Neural progenitor cell (in vitro differentiated cells): ENCODE results near the gene TMEM131L. TPM values are rescaled to one million over a fixed set of nuclear protein-coding genes. Genes with fewer than 3 reads are reported as not detected.

Experiments used
- DNase-seq: peaks from one replicate; pipeline ENCODE4 v3.0.0-alpha.2; 2016; ENCODE audit warnings: low spot score
- H2AFZ ChIP-seq: fragments of 200-600 bp; sonication (generic); replicated peaks from 2 replicates; pipeline ENCODE4 v1.6.1; 2016; ENCODE audit warnings: antibody characterized with exemption
- H3F3A ChIP-seq: fragments of 200-600 bp; sonication (generic); 2 replicates; pipeline ENCODE4 v1.6.1; 2016; ENCODE audit warnings: antibody characterized with exemption, low read depth
- H3K27ac ChIP-seq: fragments of 200-600 bp; sonication (generic); 2 replicates; pipeline ENCODE4 v1.5.1; 2016; ENCODE audit warnings: mild to moderate bottlenecking
- H3K27me3 ChIP-seq: fragments of 200-600 bp; sonication (generic); 2 replicates; pipeline ENCODE4 v1.6.1; 2016; ENCODE audit warnings: mild to moderate bottlenecking, moderate library complexity
- H3K36me3 ChIP-seq: fragments of 200-600 bp; sonication (generic); 2 replicates; pipeline ENCODE4 v1.5.1; 2016
- H3K4me1 ChIP-seq: fragments of 200-600 bp; sonication (generic); 2 replicates; pipeline ENCODE4 v1.6.1; 2016; ENCODE audit warnings: mixed run types
- H3K4me2 ChIP-seq: fragments of 200-600 bp; sonication (generic); 2 replicates; pipeline ENCODE4 v1.6.1; 2016
- H3K4me3 ChIP-seq: fragments of 200-600 bp; sonication (generic); 2 replicates; pipeline ENCODE4 v1.5.1; 2016
- H3K79me2 ChIP-seq: fragments of 200-600 bp; sonication (generic); 2 replicates; pipeline ENCODE4 v1.6.1; 2016; ENCODE audit warnings: low read depth
- H3K9ac ChIP-seq: fragments of 200-600 bp; sonication (generic); 2 replicates; pipeline ENCODE4 v1.6.1; 2016
- H3K9me3 ChIP-seq: fragments of 200-600 bp; sonication (generic); 2 replicates; pipeline ENCODE4 v1.5.1; 2016; ENCODE audit warnings: low read depth
- H4K20me1 ChIP-seq: fragments of 200-600 bp; sonication (generic); 2 replicates; pipeline ENCODE4 v1.6.1; 2016; ENCODE audit warnings: low read depth
- H3K27ac Mint-ChIP-seq: 3 replicates; pipeline ENCODE4 v1.8.0; 2021; ENCODE audit warnings: mixed read lengths
- H3K27me3 Mint-ChIP-seq: 2 replicates; pipeline ENCODE4 v1.8.0; 2022; ENCODE audit warnings: low read depth, mild to moderate bottlenecking, inconsistent platforms, moderate library complexity, mixed read lengths; ENCODE audit not compliant: insufficient read depth
- H3K36me3 Mint-ChIP-seq: 3 replicates; pipeline ENCODE4 v1.8.0; 2021; ENCODE audit warnings: mixed read lengths
- H3K4me1 Mint-ChIP-seq: 3 replicates; pipeline ENCODE4 v1.8.0; 2021; ENCODE audit warnings: mixed read lengths
- H3K4me3 Mint-ChIP-seq: 3 replicates; pipeline ENCODE4 v1.8.0; 2021; ENCODE audit warnings: mild to moderate bottlenecking, moderate library complexity, mixed read lengths
- H3K9me3 Mint-ChIP-seq: 3 replicates; pipeline ENCODE4 v1.8.0; 2020; ENCODE audit warnings: mixed read lengths
- EZH2 ChIP-seq: fragments of 200-600 bp; sonication (generic); IDR thresholded peaks from 2 replicates; pipeline ENCODE4 v1.6.1; 2017; ENCODE audit warnings: antibody characterized with exemption, mild to moderate bottlenecking, moderate library complexity
- EZH2phosphoT487 ChIP-seq: fragments of 200-600 bp; sonication (generic); IDR thresholded peaks from 2 replicates; pipeline ENCODE4 v1.6.1; 2017; ENCODE audit warnings: antibody characterized with exemption
- total RNA-seq: library from RNA; depleted of rRNA; stranded (reverse); fragments of >200 nt; gene quantifications from 2 replicates; pipeline ENCODE4 v1.2.3, GENCODE V29; 2015; ENCODE audit warnings: low replicate concordance
- TF ChIP-seq, protein P1 (sequence below): fragments of 200-600 bp; sonication (generic); IDR thresholded peaks from 2 replicates; pipeline ENCODE4 v1.5.1; 2017; ENCODE audit warnings: antibody characterized with exemption, mild to moderate bottlenecking

Gene TMEM131L
- total RNA-seq, 1 donor from 2014 or later: 14.8 TPM

DNA sequence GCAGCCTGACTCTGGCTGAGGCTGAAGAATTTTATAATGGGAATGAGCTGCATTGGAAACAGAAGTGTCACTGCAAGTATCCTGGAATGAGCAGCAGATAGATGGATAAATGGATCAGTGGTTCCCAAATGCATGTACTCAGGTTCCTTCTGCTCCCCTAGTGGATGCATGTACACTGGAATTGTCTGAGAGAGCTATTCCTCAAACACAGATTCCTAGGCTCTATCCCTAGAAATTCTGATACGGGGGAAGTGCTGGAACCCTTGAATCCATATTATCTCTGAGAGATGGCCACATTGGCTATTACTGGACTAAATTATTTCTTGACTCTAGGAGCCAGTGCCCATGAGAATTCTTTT lies 64.8 kb downstream of the TMEM131L start:
- Histone ChIP-seq H2AFZ (no peak overlapping the region), H3K36me3 (no peaks in the 10 kb centered on the region), H3K27me3 (no peaks in the 10 kb centered on the region), H3K4me1 (peaks cover 19% of the 10 kb centered on the region), H3K27ac (no peak overlapping the region), H3K4me2 (no peak overlapping the region), H3K79me2 (peaks cover 5% of the 10 kb centered on the region), H3K9me3 (no peaks in the 10 kb centered on the region), H3F3A (peaks cover 4% of the 10 kb centered on the region), H3K9ac (no peak overlapping the region), H3K4me3 (no peak overlapping the region), H4K20me1 (no peaks in the 10 kb centered on the region)
- TF ChIP-seq, protein P1, sequence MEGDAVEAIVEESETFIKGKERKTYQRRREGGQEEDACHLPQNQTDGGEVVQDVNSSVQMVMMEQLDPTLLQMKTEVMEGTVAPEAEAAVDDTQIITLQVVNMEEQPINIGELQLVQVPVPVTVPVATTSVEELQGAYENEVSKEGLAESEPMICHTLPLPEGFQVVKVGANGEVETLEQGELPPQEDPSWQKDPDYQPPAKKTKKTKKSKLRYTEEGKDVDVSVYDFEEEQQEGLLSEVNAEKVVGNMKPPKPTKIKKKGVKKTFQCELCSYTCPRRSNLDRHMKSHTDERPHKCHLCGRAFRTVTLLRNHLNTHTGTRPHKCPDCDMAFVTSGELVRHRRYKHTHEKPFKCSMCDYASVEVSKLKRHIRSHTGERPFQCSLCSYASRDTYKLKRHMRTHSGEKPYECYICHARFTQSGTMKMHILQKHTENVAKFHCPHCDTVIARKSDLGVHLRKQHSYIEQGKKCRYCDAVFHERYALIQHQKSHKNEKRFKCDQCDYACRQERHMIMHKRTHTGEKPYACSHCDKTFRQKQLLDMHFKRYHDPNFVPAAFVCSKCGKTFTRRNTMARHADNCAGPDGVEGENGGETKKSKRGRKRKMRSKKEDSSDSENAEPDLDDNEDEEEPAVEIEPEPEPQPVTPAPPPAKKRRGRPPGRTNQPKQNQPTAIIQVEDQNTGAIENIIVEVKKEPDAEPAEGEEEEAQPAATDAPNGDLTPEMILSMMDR: peak; percentile 24
- TF ChIP-seq EZH2phosphoT487: no peak
- H3K4me1 Mint-ChIP-seq: peaks cover 18% of the 10 kb centered on the region
- peaks cover 4% of the 10 kb centered on the region for H3K36me3 Mint-ChIP-seq
- H3K4me3 Mint-ChIP-seq: no peak overlapping the region
- peaks cover 6% of the 10 kb centered on the region for H3K9me3 Mint-ChIP-seq
- H3K27me3 Mint-ChIP-seq: peaks cover 3% of the 10 kb centered on the region
- DNase-seq: no peak
- no peak overlapping the region for H3K27ac Mint-ChIP-seq

GRCh38 chr4:153531976-153532626 lies 65.9 kb downstream of the TMEM131L start:
- Mint-ChIP-seq H3K9me3 (no peaks in the 10 kb centered on the region), H3K27me3 (peaks cover 3% of the 10 kb centered on the region), H3K4me1 (peaks cover 26% of the 10 kb centered on the region), H3K36me3 (peaks cover 5% of the 10 kb centered on the region), H3K27ac (no peak overlapping the region), H3K4me3 (no peak overlapping the region)
- H4K20me1 ChIP-seq: no peaks in the 10 kb centered on the region
- H3K9me3 ChIP-seq: no peaks in the 10 kb centered on the region
- H3K4me1 ChIP-seq: peaks cover 24% of the 10 kb centered on the region
- no peak for TF ChIP-seq EZH2
- no peak overlapping the region for H3K4me2 ChIP-seq
- peaks cover 4% of the 10 kb centered on the region for H3F3A ChIP-seq
- H3K9ac ChIP-seq: no peak overlapping the region
- peaks cover 3% of the 10 kb centered on the region for H3K79me2 ChIP-seq
- no peak overlapping the region for H2AFZ ChIP-seq
- H3K27me3 ChIP-seq: no peaks in the 10 kb centered on the region
- no peak for DNase-seq
- no peak overlapping the region for H3K4me3 ChIP-seq
- no peak overlapping the region for H3K27ac ChIP-seq
- H3K36me3 ChIP-seq: no peaks in the 10 kb centered on the region

GRCh38 chr4:153532636-153533035 lies 66.5 kb downstream of the TMEM131L start:
- Histone ChIP-seq H3K27ac (no peak overlapping the region), H3K4me3 (no peak overlapping the region), H3K36me3 (no peaks in the 10 kb centered on the region), H3K79me2 (peaks cover 3% of the 10 kb centered on the region), H4K20me1 (no peaks in the 10 kb centered on the region), H3K4me2 (no peak overlapping the region), H2AFZ (no peak overlapping the region), H3K9me3 (no peaks in the 10 kb centered on the region), H3K4me1 (peaks cover 24% of the 10 kb centered on the region), H3F3A (peaks cover 4% of the 10 kb centered on the region), H3K9ac (no peak overlapping the region), H3K27me3 (no peaks in the 10 kb centered on the region)
- peaks cover 26% of the 10 kb centered on the region for H3K4me1 Mint-ChIP-seq
- peaks cover 6% of the 10 kb centered on the region for H3K36me3 Mint-ChIP-seq
- no peak overlapping the region for H3K4me3 Mint-ChIP-seq
- no peak for TF ChIP-seq EZH2phosphoT487
- TF ChIP-seq, protein P1: no peak
- no peak for TF ChIP-seq EZH2
- no peak for DNase-seq
- H3K9me3 Mint-ChIP-seq: no peaks in the 10 kb centered on the region
- H3K27me3 Mint-ChIP-seq: peaks cover 3% of the 10 kb centered on the region
- no peak overlapping the region for H3K27ac Mint-ChIP-seq

DNA sequence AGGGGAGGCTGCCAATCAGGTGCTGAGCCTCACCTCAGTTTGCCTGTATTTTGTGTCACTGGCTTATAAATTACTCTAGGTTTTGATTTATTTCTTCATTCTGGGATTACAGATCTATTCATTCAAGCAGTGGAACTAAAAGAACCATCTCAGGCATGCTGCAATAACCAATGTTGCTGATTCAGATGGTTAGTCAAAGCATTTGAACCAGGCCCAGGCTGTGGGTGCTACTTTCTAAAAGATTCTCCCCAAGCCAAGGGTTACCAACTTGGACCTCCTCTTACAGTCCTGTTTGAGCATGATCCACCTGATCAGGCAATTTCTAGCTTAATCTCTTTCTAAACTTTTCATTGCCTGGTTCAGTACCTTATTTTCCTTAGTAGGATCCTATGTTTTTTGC lies 67.2 kb downstream of the TMEM131L start:
- Mint-ChIP-seq H3K27ac (no peak overlapping the region), H3K4me1 (peaks cover 26% of the 10 kb centered on the region), H3K36me3 (peaks cover 6% of the 10 kb centered on the region), H3K27me3 (peaks cover 3% of the 10 kb centered on the region), H3K9me3 (no peaks in the 10 kb centered on the region), H3K4me3 (no peak overlapping the region)
- H3K27me3 ChIP-seq: no peaks in the 10 kb centered on the region
- TF ChIP-seq, protein P1: no peak
- TF ChIP-seq EZH2phosphoT487: no peak
- no peak for TF ChIP-seq EZH2
- H3K4me2 ChIP-seq: no peak overlapping the region
- H4K20me1 ChIP-seq: no peaks in the 10 kb centered on the region
- H3F3A ChIP-seq: peaks cover 4% of the 10 kb centered on the region
- H3K9ac ChIP-seq: no peak overlapping the region
- H3K4me3 ChIP-seq: no peak overlapping the region
- H3K79me2 ChIP-seq: peaks cover 3% of the 10 kb centered on the region
- no peak overlapping the region for H2AFZ ChIP-seq
- H3K27ac ChIP-seq: no peak overlapping the region
- H3K4me1 ChIP-seq: peaks cover 26% of the 10 kb centered on the region
- no peak for DNase-seq
- no peaks in the 10 kb centered on the region for H3K9me3 ChIP-seq
- H3K36me3 ChIP-seq: no peaks in the 10 kb centered on the region
